B cell (primary cell): ENCODE data around the gene ADAMTS8. TPM values are rescaled to one million over a fixed set of nuclear protein-coding genes. Genes with fewer than 3 reads are reported as not detected.

Experiments
- ATAC-seq: fragments of 200-7000 bp; cut with Tn5 transposase; one replicate; pipeline ENCODE4 v1.10.0; 2021; ENCODE audit warnings: low read depth, mild to moderate bottlenecking, moderate number of reproducible peaks, moderate library complexity
- CTCF ChIA-PET: fragments of 350-600 bp; sonication (Branson Sonifier 250); formaldehyde crosslinking; loops from one replicate; lab custom pipeline; 2021; ENCODE audit warnings: antibody characterized with exemption, inconsistent platforms; lab: Charles Lee
- POLR2A ChIA-PET: fragments of 350-600 bp; sonication (Branson Sonifier 250); formaldehyde crosslinking; loops from one replicate; lab custom pipeline; 2021; ENCODE audit warnings: antibody characterized with exemption; lab: Charles Lee
- DNase-seq: peaks from one replicate; pipeline ENCODE4 v3.0.0; 2013
- H2AFZ ChIP-seq: 2 replicates; pipeline ENCODE4 v1.6.1; 2012; ENCODE audit warnings: mild to moderate bottlenecking, low read depth, low read length; ENCODE audit not compliant: insufficient read depth, poor library complexity, severe bottlenecking
- H3K27ac ChIP-seq, 2 donors: 1 replicate in 1 of 2; 2 replicates in 1 of 2; pipeline ENCODE4 v1.5.1; 2012 to 2013; ENCODE audit warnings: low read length in 2 of 2, mild to moderate bottlenecking in 2 of 2, moderate library complexity in 1 of 2
- H3K27me3 ChIP-seq, 4 experiments: fragments of 200-600 bp in 1 of 4; sonication (generic) in 1 of 4; replicated peaks in 1 of 4; 1 replicate in 2 of 4; 2 replicates in 2 of 4; pipeline versions ENCODE4 v1.6.1 to v1.7.0; 2013 to 2016; ENCODE audit warnings: low read length in 3 of 4, mild to moderate bottlenecking in 2 of 4, mixed read lengths in 1 of 4, moderate library complexity in 1 of 4; ENCODE audit not compliant: insufficient read depth in 4 of 4, control insufficient read depth in 3 of 4; ENCODE audit errors: control extremely low read depth in 1 of 4
- H3K36me3 ChIP-seq, 2 experiments: replicated peaks in 1 of 2; 1 replicate in 1 of 2; 2 replicates in 1 of 2; pipeline versions ENCODE4 v1.6.1 to v1.7.1; 2013; ENCODE audit warnings: low read length in 1 of 2; ENCODE audit not compliant: insufficient read depth in 2 of 2, control insufficient read depth in 1 of 2; ENCODE audit errors: control extremely low read depth in 1 of 2, extremely low read depth in 1 of 2
- H3K4me1 ChIP-seq, 2 donors: fragments of 200-600 bp in 1 of 2; sonication (generic) in 1 of 2; 1 replicate in 1 of 2; 2 replicates in 1 of 2; pipeline versions ENCODE4 v1.5.1 to v1.6.1; 2013 to 2017; ENCODE audit warnings: low read length in 2 of 2; ENCODE audit not compliant: control insufficient read depth in 2 of 2, insufficient read depth in 2 of 2
- H3K4me2 ChIP-seq: replicated peaks from 2 replicates; pipeline ENCODE3; 2012; ENCODE audit warnings: mild to moderate bottlenecking, low read depth, low read length; ENCODE audit not compliant: poor library complexity, severe bottlenecking
- H3K4me3 ChIP-seq, 5 experiments: fragments of 200-600 bp in 1 of 5; sonication (generic) in 1 of 5; 1 replicate in 3 of 5; 2 replicates in 2 of 5; pipeline versions ENCODE4 v1.5.1 to v1.7.0; 2011 to 2016; ENCODE audit warnings: low read length in 4 of 5, mild to moderate bottlenecking in 4 of 5, low read depth in 2 of 5, control low read depth in 1 of 5, moderate library complexity in 1 of 5; ENCODE audit not compliant: insufficient read depth in 1 of 5; ENCODE audit errors: control extremely low read depth in 1 of 5, extremely low read depth in 1 of 5
- H3K79me2 ChIP-seq: fragments of 200-600 bp; sonication (generic); one replicate; pipeline ENCODE4 v1.6.0; 2016; ENCODE audit warnings: low read length; ENCODE audit not compliant: control insufficient read depth, insufficient read depth
- H3K9ac ChIP-seq: fragments of 200-600 bp; sonication (generic); 2 replicates; pipeline ENCODE4 v1.6.1; 2017; ENCODE audit warnings: mild to moderate bottlenecking, low read length, moderate library complexity
- H3K9me3 ChIP-seq, 3 donors: one replicate each; pipeline versions ENCODE4 v1.6.1 to v1.7.1; 2013; ENCODE audit warnings: low read length in 2 of 3; ENCODE audit not compliant: control insufficient read depth in 2 of 3, insufficient read depth in 1 of 3; ENCODE audit errors: control extremely low read depth in 1 of 3
- H4K20me1 ChIP-seq: 2 replicates; pipeline ENCODE4 v1.6.0; 2012; ENCODE audit warnings: mild to moderate bottlenecking, low read length; ENCODE audit not compliant: insufficient read depth, control insufficient read depth, poor library complexity, severe bottlenecking
- H3K27ac Mint-ChIP-seq: one replicate; pipeline ENCODE4 v1.8.0; 2021; ENCODE audit warnings: mixed read lengths
- H3K27me3 Mint-ChIP-seq: one replicate; pipeline ENCODE4 v1.8.0; 2021; ENCODE audit warnings: mixed read lengths
- H3K4me1 Mint-ChIP-seq: one replicate; pipeline ENCODE4 v1.8.0; 2021; ENCODE audit warnings: mixed read lengths
- H3K4me3 Mint-ChIP-seq: one replicate; pipeline ENCODE4 v1.8.0; 2021; ENCODE audit warnings: mixed read lengths
- H3K9me3 Mint-ChIP-seq: one replicate; pipeline ENCODE4 v1.8.0; 2022; ENCODE audit warnings: mixed read lengths; ENCODE audit not compliant: insufficient read depth
- EZH2 ChIP-seq: IDR thresholded peaks from 2 replicates; pipeline ENCODE4 v1.6.1; 2012; ENCODE audit warnings: borderline replicate concordance, low read depth, mild to moderate bottlenecking, moderate library complexity, low read length; ENCODE audit not compliant: insufficient read depth, poor library complexity, severe bottlenecking
- WGBS: methylation state at CpG from one replicate; pipeline ENCODE4 v1.1.5; 2013; ENCODE audit warnings: missing lambda C conversion rate; ENCODE audit not compliant: insufficient coverage; 5-methylcytosine and 5-hydroxymethylcytosine counted together
- intact Hi-C: fragments of 100-400 bp; cut with micrococcal nuclease; formaldehyde crosslinking; loops from one replicate; pipeline ENCODE4 v1.10.0; 2022
- polyA plus RNA-seq: library from polyadenylated mRNA; depleted of rRNA; stranded (reverse); fragments of >200 nt; gene quantifications from 2 replicates; pipeline ENCODE4 v1.2.3, GENCODE V29; 2012
- total RNA-seq, 2 donors: library from RNA; stranded (reverse); fragments of 120-200 nt in 1 of 2; gene quantifications; 1 replicate in 1 of 2; 2 replicates in 1 of 2; pipeline versions ENCODE4 v1.2.3 to v1.2.4, GENCODE V29; 2013 to 2022
- TF ChIP-seq, protein P1 (sequence below): fragments of 200-600 bp; IDR thresholded peaks from one replicate; pipeline ENCODE4 v1.8.0; 2022; ENCODE audit warnings: antibody characterized with exemption, mild to moderate bottlenecking

ADAMTS8 gene
- total and polyA plus RNA-seq, 2 donors (not counting 1 experiment from before 2014, with no cell fraction given), result not detected

DNA sequence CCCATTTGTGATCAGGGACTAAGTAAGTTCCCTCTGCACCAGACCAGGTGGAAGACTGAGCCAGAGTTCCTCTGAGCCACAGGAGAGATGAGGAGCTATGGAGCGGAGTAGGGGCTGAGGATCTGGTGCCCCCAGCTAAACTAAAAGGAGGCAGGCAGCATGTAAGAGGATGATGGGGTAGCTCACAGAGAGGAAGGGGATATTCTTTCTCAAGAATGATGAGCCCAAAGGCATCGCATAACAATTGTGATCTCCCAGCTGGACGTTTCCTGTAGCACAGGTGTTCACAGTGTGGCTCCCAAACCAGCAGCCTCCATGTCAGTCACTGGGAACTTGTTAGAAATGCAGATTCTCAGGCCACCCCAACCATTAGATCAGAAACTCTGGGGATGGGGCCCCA lies 24.4 kb downstream of the ADAMTS8 start:
- Histone ChIP-seq H3K27ac (no peak overlapping the region), H3K79me2 (no peaks in the 10 kb centered on the region), H3K27me3 (peaks cover 0 to 30% (median 5%) of the 10 kb centered on the region in 4 experiments), H4K20me1 (no peaks in the 10 kb centered on the region), H3K4me1 (peaks cover 6 to 10% of the 10 kb centered on the region in 2 donors), H3K36me3 (no peaks in the 10 kb centered on the region), H3K9ac (no peak overlapping the region), H2AFZ (no peak overlapping the region), H3K9me3 (peaks cover 0 to 3% (median 0%) of the 10 kb centered on the region in 3 donors), H3K4me2 (no peak overlapping the region), H3K4me3 (no peak overlapping the region)
- Mint-ChIP-seq H3K27ac (no peak overlapping the region), H3K4me1 (peaks cover 10% of the 10 kb centered on the region), H3K4me3 (no peak overlapping the region), H3K27me3 (peaks cover 45% of the 10 kb centered on the region), H3K9me3 (no peaks in the 10 kb centered on the region)
- WGBS, result 100% methylated on average over 2 of the region's 3 CpGs
- intact Hi-C loops, result no loop called here
- ATAC-seq (no peak), DNase-seq (no peak)
- TF ChIP-seq, protein P1, sequence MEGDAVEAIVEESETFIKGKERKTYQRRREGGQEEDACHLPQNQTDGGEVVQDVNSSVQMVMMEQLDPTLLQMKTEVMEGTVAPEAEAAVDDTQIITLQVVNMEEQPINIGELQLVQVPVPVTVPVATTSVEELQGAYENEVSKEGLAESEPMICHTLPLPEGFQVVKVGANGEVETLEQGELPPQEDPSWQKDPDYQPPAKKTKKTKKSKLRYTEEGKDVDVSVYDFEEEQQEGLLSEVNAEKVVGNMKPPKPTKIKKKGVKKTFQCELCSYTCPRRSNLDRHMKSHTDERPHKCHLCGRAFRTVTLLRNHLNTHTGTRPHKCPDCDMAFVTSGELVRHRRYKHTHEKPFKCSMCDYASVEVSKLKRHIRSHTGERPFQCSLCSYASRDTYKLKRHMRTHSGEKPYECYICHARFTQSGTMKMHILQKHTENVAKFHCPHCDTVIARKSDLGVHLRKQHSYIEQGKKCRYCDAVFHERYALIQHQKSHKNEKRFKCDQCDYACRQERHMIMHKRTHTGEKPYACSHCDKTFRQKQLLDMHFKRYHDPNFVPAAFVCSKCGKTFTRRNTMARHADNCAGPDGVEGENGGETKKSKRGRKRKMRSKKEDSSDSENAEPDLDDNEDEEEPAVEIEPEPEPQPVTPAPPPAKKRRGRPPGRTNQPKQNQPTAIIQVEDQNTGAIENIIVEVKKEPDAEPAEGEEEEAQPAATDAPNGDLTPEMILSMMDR, result no peak
- TF ChIP-seq EZH2, result no peak
- POLR2A ChIA-PET, result no interaction called here
- CTCF ChIA-PET, result interaction anchor here (1.3 kb wide), 1 partner anchor 26 kb away, joined by 3 read pairs; no protein-coding TSS in a partner anchor

GRCh38 chr11:130403271-130403804 lies 25.1 kb downstream of the ADAMTS8 start:
- Histone ChIP-seq H3K27ac (no peak overlapping the region), H4K20me1 (no peaks in the 10 kb centered on the region), H3K4me2 (no peak overlapping the region), H3K79me2 (no peaks in the 10 kb centered on the region), H3K36me3 (no peaks in the 10 kb centered on the region), H3K4me3 (no peak overlapping the region), H3K4me1 (peaks cover 6 to 10% of the 10 kb centered on the region in 2 donors), H3K9ac (no peak overlapping the region), H2AFZ (no peak overlapping the region), H3K27me3 (peaks cover 0 to 27% (median 5%) of the 10 kb centered on the region in 4 experiments), H3K9me3 (peaks cover 0 to 3% (median 0%) of the 10 kb centered on the region in 3 donors)
- H3K27me3 Mint-ChIP-seq, result peaks cover 47% of the 10 kb centered on the region
- TF ChIP-seq, protein P1, result no peak
- no peak for TF ChIP-seq EZH2
- H3K27ac Mint-ChIP-seq, result no peak overlapping the region
- CTCF ChIA-PET, result interaction anchor here (1.3 kb wide), 1 partner anchor 26 kb away, joined by 3 read pairs; no protein-coding TSS in a partner anchor
- no peak overlapping the region for H3K4me3 Mint-ChIP-seq
- ATAC-seq (no peak), DNase-seq (no peak)
- intact Hi-C loops, result no loop called here
- 87% methylated on average over 11 of the region's 11 CpGs for WGBS
- POLR2A ChIA-PET, result no interaction called here
- H3K9me3 Mint-ChIP-seq, result no peaks in the 10 kb centered on the region
- peaks cover 10% of the 10 kb centered on the region for H3K4me1 Mint-ChIP-seq
